Islet of Langerhans (tissue), 1 donor: Measurements from ENCODE around the gene ZNF385D.

ENCODE experiments used
- FAIRE-seq: peaks from one replicate; lab custom pipeline; 2011; peaks lifted over from hg19 to GRCh38; lab: Jason Lieb, UNC

Gene ZNF385D

GRCh38 chr3:21670386-21670785 lies 80.6 kb downstream of the ZNF385D start:
- no peak for FAIRE-seq

- no peak for FAIRE-seq
Measured at GRCh38 chr3:21668012-21668411, 83.0 kb downstream of the ZNF385D start.

GRCh38 chr3:21665444-21666100 lies 85.4 kb downstream of the ZNF385D start:
- no peak for FAIRE-seq

- no peak for FAIRE-seq
Measured at GRCh38 chr3:21664996-21665395, 86.0 kb downstream of the ZNF385D start.

- FAIRE-seq = no peak
Measured at GRCh38 chr3:21662403-21662802, 88.6 kb downstream of the ZNF385D start.

GRCh38 chr3:21654662-21655061 lies 96.3 kb downstream of the ZNF385D start:
- no peak for FAIRE-seq

GRCh38 chr3:21654241-21654640 lies 96.8 kb downstream of the ZNF385D start:
- no peak for FAIRE-seq

GRCh38 chr3:21649519-21649918 lies 101.5 kb downstream of the ZNF385D start:
- FAIRE-seq = peak; percentile 9

- no peak for FAIRE-seq
Measured at GRCh38 chr3:21647961-21648360, 103.0 kb downstream of the ZNF385D start.

GRCh38 chr3:21645121-21645897 lies 105.7 kb downstream of the ZNF385D start:
- FAIRE-seq = no peak

GRCh38 chr3:21644268-21644667 lies 106.7 kb downstream of the ZNF385D start:
- FAIRE-seq = no peak

GRCh38 chr3:21643752-21644151 lies 107.3 kb downstream of the ZNF385D start:
- FAIRE-seq = no peak

- peak; percentile 88 for FAIRE-seq
Measured at GRCh38 chr3:21642433-21642832, 108.6 kb downstream of the ZNF385D start.

- no peak for FAIRE-seq
Measured at GRCh38 chr3:21641959-21642358, 109.1 kb downstream of the ZNF385D start.

GRCh38 chr3:21638488-21638887 lies 112.5 kb downstream of the ZNF385D start:
- FAIRE-seq = no peak

- FAIRE-seq = no peak
Measured at GRCh38 chr3:21634112-21634511, 116.9 kb downstream of the ZNF385D start.

- FAIRE-seq = no peak
Measured at GRCh38 chr3:21624524-21624923, 126.5 kb downstream of the ZNF385D start.

GRCh38 chr3:21621181-21621651 lies 129.8 kb downstream of the ZNF385D start:
- no peak for FAIRE-seq

GRCh38 chr3:21620511-21621155 lies 130.4 kb downstream of the ZNF385D start:
- no peak for FAIRE-seq

- no peak for FAIRE-seq
Measured at GRCh38 chr3:21618695-21619094, 132.3 kb downstream of the ZNF385D start.

GRCh38 chr3:21613372-21614070 lies 137.5 kb downstream of the ZNF385D start:
- FAIRE-seq = no peak

GRCh38 chr3:21601178-21601577 lies 149.8 kb downstream of the ZNF385D start:
- FAIRE-seq = no peak

- FAIRE-seq = no peak
Measured at GRCh38 chr3:21599890-21600289, 151.1 kb downstream of the ZNF385D start.
